ENCODE measurements around the gene EPHA1.

- no peak for TF ChIP-seq CTCF (IDR thresholded peaks at IDR 0.05)
- no peak for TF ChIP-seq POLR2A (IDR thresholded peaks at IDR 0.05)
- no peak for TF ChIP-seq POLR2AphosphoS5 (IDR thresholded peaks at IDR 0.05)
- no peak for TF ChIP-seq EP300 (IDR thresholded peaks at IDR 0.05)
Measured at GRCh38 chr7:143434660-143435059, 26.0 kb upstream of the EPHA1 start.
